ENCODE measurements around the gene CDSN.

GRCh38 chr6:31125586-31126363, 5.5 kb upstream of the CDSN start:
- TF ChIP-seq POLR2AphosphoS5 (IDR thresholded peaks at IDR 0.05; ENCODE audit: low read depth, low read length) (no peak), POLR2A (IDR thresholded peaks at IDR 0.05; ENCODE audit: low read depth, low read length) (no peak), TAF1 (IDR thresholded peaks at IDR 0.05; ENCODE audit: low read depth, low read length) (no peak), SPI1 (IDR thresholded peaks at IDR 0.05; ENCODE audit: low read depth, low read length) (no peak), POU2F2 (IDR thresholded peaks at IDR 0.05; ENCODE audit: low read depth, low read length) (no peak)

Data from GM12891 (cell line).